ENCODE data around the gene SYNGR3. TPM values are rescaled to one million over a fixed set of nuclear protein-coding genes. Genes with fewer than 3 reads are reported as not detected.

Gene SYNGR3
- total RNA-seq, 2 donors from 2014 or later, result 7.0 to 11.2 TPM

- peak; percentile 90 for DNase-seq
- H3K9me3 Mint-ChIP-seq, result no peaks in the 10 kb centered on the region
- no peak for TF ChIP-seq CTCF (conservative IDR thresholded peaks at IDR 0.05)
- peaks cover 17% of the 10 kb centered on the region for H3K36me3 ChIP-seq (ENCODE audit: control insufficient read depth, insufficient read depth, low read length)
- peaks cover 3% of the 10 kb centered on the region for H3K4me1 ChIP-seq (ENCODE audit: control insufficient read depth, insufficient read depth, low read length)
- H3K27ac Mint-ChIP-seq, result no peak overlapping the region
- H3K4me1 Mint-ChIP-seq, result peaks cover 1% of the 10 kb centered on the region
- peak overlapping the region; percentile 53 for H3K4me3 Mint-ChIP-seq
- H3K9ac ChIP-seq (ENCODE audit: extremely low read depth, low read length, poor library complexity, severe bottlenecking), result peak overlapping the region; percentile 30
- H3K9me3 ChIP-seq (ENCODE audit: control insufficient read depth, low read length), result no peaks in the 10 kb centered on the region
- H3K27me3 ChIP-seq (ENCODE audit: control insufficient read depth, insufficient read depth, low read length, poor library complexity, severe bottlenecking), result peaks cover 37% of the 10 kb centered on the region
- peaks cover 13% of the 10 kb centered on the region for H3K36me3 Mint-ChIP-seq (ENCODE audit: low read depth)
- no peak overlapping the region for H3K27ac ChIP-seq (ENCODE audit: low read depth, low read length)
- 4 to 7% methylated on average over 13 to 46 of the region's 50 CpGs for WGBS, 2 experiments (ENCODE audit: insufficient coverage in 1 of 2, insufficient read length in 1 of 2)
- peaks cover 41% of the 10 kb centered on the region for H3K27me3 Mint-ChIP-seq (ENCODE audit: insufficient read depth)
- peak overlapping the region; percentile 80 for H3K4me3 ChIP-seq (ENCODE audit: low read length)
Observed at GRCh38 chr16:1990351-1991134, 773 bp downstream of the SYNGR3 start.

- TF ChIP-seq CTCF (conservative IDR thresholded peaks at IDR 0.05), result no peak
- no peak overlapping the region for H3K9ac ChIP-seq (ENCODE audit: extremely low read depth, low read length, poor library complexity, severe bottlenecking)
Observed at GRCh38 chr16:1991135-1991551, 1.4 kb downstream of the SYNGR3 start.

GRCh38 chr16:1991588-1991947, 1.8 kb downstream of the SYNGR3 start:
- peaks cover 37% of the 10 kb centered on the region for H3K27me3 ChIP-seq (ENCODE audit: control insufficient read depth, insufficient read depth, low read length, poor library complexity, severe bottlenecking)
- H3K4me1 ChIP-seq (ENCODE audit: control insufficient read depth, insufficient read depth, low read length), result peaks cover 3% of the 10 kb centered on the region
- peaks cover 7% of the 10 kb centered on the region for H3K36me3 ChIP-seq (ENCODE audit: control insufficient read depth, insufficient read depth, low read length)
- 25 to 32% methylated on average over 22 of the region's 22 CpGs for WGBS, 2 experiments (ENCODE audit: insufficient coverage in 1 of 2, insufficient read length in 1 of 2)
- Mint-ChIP-seq H3K27me3 (ENCODE audit: insufficient read depth) (peaks cover 41% of the 10 kb centered on the region), H3K4me3 (peak overlapping the region; percentile 53), H3K4me1 (peaks cover 1% of the 10 kb centered on the region), H3K9me3 (no peaks in the 10 kb centered on the region), H3K36me3 (ENCODE audit: low read depth) (peaks cover 10% of the 10 kb centered on the region), H3K27ac (no peak overlapping the region)
- H3K4me3 ChIP-seq (ENCODE audit: low read length), result no peak overlapping the region
- no peak for TF ChIP-seq CTCF (conservative IDR thresholded peaks at IDR 0.05)
- H3K9ac ChIP-seq (ENCODE audit: extremely low read depth, low read length, poor library complexity, severe bottlenecking), result no peak overlapping the region
- no peak for DNase-seq
- no peak overlapping the region for H3K27ac ChIP-seq (ENCODE audit: low read depth, low read length)
- no peaks in the 10 kb centered on the region for H3K9me3 ChIP-seq (ENCODE audit: control insufficient read depth, low read length)

More at GRCh38 chr16:1991135-1991551, 1.4 kb downstream of the SYNGR3 start:
- no peaks in the 10 kb centered on the region for H3K9me3 Mint-ChIP-seq
- H3K27me3 Mint-ChIP-seq (ENCODE audit: insufficient read depth), result peaks cover 41% of the 10 kb centered on the region
- Histone ChIP-seq H3K9me3 (ENCODE audit: control insufficient read depth, low read length) (no peaks in the 10 kb centered on the region), H3K36me3 (ENCODE audit: control insufficient read depth, insufficient read depth, low read length) (peaks cover 11% of the 10 kb centered on the region), H3K27ac (ENCODE audit: low read depth, low read length) (no peak overlapping the region), H3K27me3 (ENCODE audit: control insufficient read depth, insufficient read depth, low read length, poor library complexity, severe bottlenecking) (peaks cover 37% of the 10 kb centered on the region), H3K4me3 (ENCODE audit: low read length) (peak overlapping the region; percentile 80), H3K4me1 (ENCODE audit: control insufficient read depth, insufficient read depth, low read length) (peaks cover 3% of the 10 kb centered on the region)
- peak overlapping the region; percentile 53 for H3K4me3 Mint-ChIP-seq
- H3K27ac Mint-ChIP-seq, result no peak overlapping the region
- H3K36me3 Mint-ChIP-seq (ENCODE audit: low read depth), result peaks cover 14% of the 10 kb centered on the region
- DNase-seq, result peak; percentile 69
- WGBS, 2 experiments (ENCODE audit: insufficient coverage in 1 of 2, insufficient read length in 1 of 2), result 16 to 27% methylated on average over 14 to 18 of the region's 18 CpGs
- H3K4me1 Mint-ChIP-seq, result peaks cover 1% of the 10 kb centered on the region
